PC-3 (cell line): ENCODE results near the gene ZNF236. TPM values are rescaled to one million over a fixed set of nuclear protein-coding genes. Genes with fewer than 3 reads are reported as not detected.
A peak's percentile ranks its signal among the peaks of the same experiment; 100 is the strongest.

Experiments used
- ATAC-seq: fragments of 200-7000 bp; cut with Tn5 transposase; 2 replicates; pipeline ENCODE4 v1.9.1; 2020; ENCODE audit warnings: mild to moderate bottlenecking, moderate library complexity
- BruUV-seq: library from RNA; stranded (reverse); fragments of 400-500 nt; replicated peaks from 2 replicates; lab custom pipeline; 2021; lab: Mats Ljungman, UMichigan
- CTCF ChIA-PET: fragments of 300-600 bp; sonication (Branson Sonifier 250); formaldehyde crosslinking; loops from one replicate; lab custom pipeline; 2022; ENCODE audit warnings: antibody characterized with exemption; lab: Charles Lee
- POLR2A ChIA-PET: fragments of 300-600 bp; sonication (Branson Sonifier 250); formaldehyde crosslinking; loops from one replicate; lab custom pipeline; 2022; ENCODE audit warnings: antibody characterized with exemption; ENCODE audit not compliant: unreplicated experiment; lab: Charles Lee
- DNase-seq: peaks from one replicate; pipeline ENCODE4 v3.0.0-alpha.2; 2015
- H2AFZ ChIP-seq: fragments of 300-600 bp; sonication (generic); 2 replicates; pipeline ENCODE4 v1.6.0; 2016; ENCODE audit warnings: antibody characterized with exemption, low read length
- H3F3A ChIP-seq: fragments of 300-600 bp; sonication (generic); one replicate; pipeline ENCODE4 v1.6.0; 2017; ENCODE audit warnings: antibody characterized with exemption, low read length, control low read depth, mild to moderate bottlenecking; ENCODE audit not compliant: unreplicated experiment
- H3K27ac ChIP-seq: fragments of 300-600 bp; sonication (generic); 2 replicates; pipeline ENCODE4 v1.5.1; 2016; ENCODE audit warnings: mild to moderate bottlenecking, low read length
- H3K27me3 ChIP-seq: fragments of 300-600 bp; sonication (generic); 2 replicates; pipeline ENCODE4 v1.6.1; 2016; ENCODE audit warnings: low read length, mixed read lengths
- H3K36me3 ChIP-seq: fragments of 300-600 bp; sonication (generic); 2 replicates; pipeline ENCODE4 v1.6.1; 2016; ENCODE audit warnings: low read depth, mixed run types, low read length, mixed read lengths
- H3K4me1 ChIP-seq: fragments of 300-600 bp; sonication (generic); 2 replicates; pipeline ENCODE4 v1.5.1; 2016; ENCODE audit warnings: low read length; ENCODE audit not compliant: insufficient read depth
- H3K4me2 ChIP-seq: fragments of 300-600 bp; sonication (generic); 2 replicates; pipeline ENCODE4 v1.6.0; 2016; ENCODE audit warnings: low read length
- H3K4me3 ChIP-seq: fragments of 300-600 bp; sonication (generic); 2 replicates; pipeline ENCODE4 v1.5.1; 2016; ENCODE audit warnings: mild to moderate bottlenecking, low read length, mixed read lengths
- H3K79me2 ChIP-seq: fragments of 300-600 bp; sonication (generic); 2 replicates; pipeline ENCODE4 v1.6.1; 2017; ENCODE audit warnings: low read length, mixed read lengths
- H3K9ac ChIP-seq: fragments of 300-600 bp; sonication (generic); 2 replicates; pipeline ENCODE4 v1.6.0; 2016; ENCODE audit warnings: mild to moderate bottlenecking, low read length
- H3K9me2 ChIP-seq: fragments of 300-600 bp; sonication (generic); replicated peaks from 2 replicates; pipeline ENCODE4 v1.6.1; 2016; ENCODE audit warnings: mixed run types, low read length, mixed read lengths
- H3K9me3 ChIP-seq: fragments of 300-600 bp; sonication (generic); 2 replicates; pipeline ENCODE4 v1.6.1; 2016; ENCODE audit warnings: low read length, mixed read lengths
- H4K20me1 ChIP-seq: fragments of 300-600 bp; sonication (generic); 2 replicates; pipeline ENCODE4 v1.6.1; 2016; ENCODE audit warnings: low read length, mixed read lengths
- EZH2 ChIP-seq: fragments of 300-600 bp; sonication (generic); IDR thresholded peaks from one replicate; pipeline ENCODE4 v1.6.1; 2017; ENCODE audit warnings: antibody characterized with exemption, mild to moderate bottlenecking, low read length; ENCODE audit not compliant: unreplicated experiment
- EZH2phosphoT487 ChIP-seq: fragments of 300-600 bp; sonication (generic); IDR thresholded peaks from 2 replicates; pipeline ENCODE4 v1.6.1; 2018; ENCODE audit warnings: mild to moderate bottlenecking, antibody characterized with exemption, low read length, borderline replicate concordance
- intact Hi-C: fragments of 100-400 bp; cut with micrococcal nuclease; formaldehyde crosslinking; loops from 2 replicates; pipeline ENCODE4 v1.9.0; 2023
- total RNA-seq: library from RNA; depleted of rRNA; stranded (reverse); fragments of >200 nt; gene quantifications from 2 replicates; pipeline ENCODE4 v1.2.3, GENCODE V29; 2014
- TF ChIP-seq, protein P1 (sequence below): fragments of 300-600 bp; sonication (generic); conservative IDR thresholded peaks from 2 replicates; pipeline ENCODE4 v1.5.1; 2017; ENCODE audit warnings: antibody characterized with exemption, low read depth, mild to moderate bottlenecking, low read length

Gene ZNF236
- total RNA-seq, 1 experiment from 2014 or later, result 7.7 TPM

DNA sequence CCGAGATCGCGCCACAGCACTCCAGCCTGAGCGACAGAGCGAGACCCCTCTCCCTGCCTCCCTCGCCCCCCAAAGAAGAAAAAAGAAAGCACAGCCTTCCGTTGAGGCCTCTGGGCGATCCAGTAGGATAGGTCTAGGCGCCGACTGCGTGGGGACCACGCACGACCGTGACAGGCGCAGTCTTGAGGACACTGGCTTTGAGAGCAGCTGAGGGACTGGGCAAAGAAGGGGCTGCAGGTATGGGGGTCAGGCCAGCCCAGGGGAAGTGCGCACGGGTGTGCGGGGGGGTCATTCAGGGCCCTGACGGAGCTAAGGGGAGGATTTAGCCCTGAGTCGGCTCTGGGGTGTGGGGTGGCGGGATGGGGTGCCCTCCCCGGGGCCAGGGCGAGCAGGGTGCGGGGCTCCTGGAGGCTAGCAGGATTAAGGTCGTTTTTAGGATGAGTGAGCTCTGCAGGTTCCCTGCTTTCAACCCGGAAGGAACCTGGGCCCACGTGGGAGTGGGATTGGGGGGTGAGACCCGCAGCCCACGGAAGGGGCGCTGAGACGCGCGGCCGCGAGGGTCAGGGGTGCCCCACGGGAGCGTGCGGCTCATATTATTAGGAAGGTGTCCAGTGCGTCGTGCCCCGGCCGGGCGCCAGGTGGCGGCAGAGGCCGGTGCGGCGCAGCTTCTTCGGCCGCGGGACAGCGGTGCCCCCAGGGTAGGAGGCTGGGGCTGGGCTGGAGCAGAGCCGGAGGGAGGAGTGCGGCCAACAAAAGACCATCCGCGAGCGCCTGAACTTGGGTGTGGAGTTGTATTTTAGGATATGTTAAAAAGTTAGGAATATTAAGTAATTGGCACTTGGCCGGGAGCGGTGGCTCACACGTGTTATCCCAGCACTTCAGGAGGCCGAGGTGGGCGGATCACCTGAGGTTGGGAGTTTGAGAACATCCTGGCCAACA, 20.5 kb upstream of the ZNF236 start:
- H3K9me3 ChIP-seq, result no peaks in the 10 kb centered on the region
- peak overlapping the region; percentile 86 for H2AFZ ChIP-seq
- H3K27me3 ChIP-seq, result no peaks in the 10 kb centered on the region
- no peak overlapping the region for H3K27ac ChIP-seq
- POLR2A ChIA-PET, result no interaction called here
- peak; percentile 70 for DNase-seq
- no TSS peak for BruUV-seq
- no peaks in the 10 kb centered on the region for H3K36me3 ChIP-seq
- no peaks in the 10 kb centered on the region for H3F3A ChIP-seq
- H4K20me1 ChIP-seq, result no peaks in the 10 kb centered on the region
- no peaks in the 10 kb centered on the region for H3K79me2 ChIP-seq
- peaks cover 4% of the 10 kb centered on the region; the same call in 1 of the 2 replicates for H3K4me1 ChIP-seq
- H3K4me3 ChIP-seq, result peak overlapping the region; percentile 73
- CTCF ChIA-PET, result interaction anchor here (0.6 to 0.8 kb wide), 3 partner anchors 20 to 181 kb away, joined by 3 to 4 read pairs (median 3); no protein-coding TSS in a partner anchor
- ATAC-seq, result peak; percentile 87
- intact Hi-C loops, result loop anchor here (1.0 to 5.0 kb wide), 6 partner anchors 19 to 255 kb away; no protein-coding TSS in a partner anchor
- H3K9me2 ChIP-seq, result no peaks in the 10 kb centered on the region
- H3K9ac ChIP-seq, result peak overlapping the region; percentile 31
- TF ChIP-seq EZH2phosphoT487 (no peak), EZH2 (no peak)
- TF ChIP-seq, protein P1, sequence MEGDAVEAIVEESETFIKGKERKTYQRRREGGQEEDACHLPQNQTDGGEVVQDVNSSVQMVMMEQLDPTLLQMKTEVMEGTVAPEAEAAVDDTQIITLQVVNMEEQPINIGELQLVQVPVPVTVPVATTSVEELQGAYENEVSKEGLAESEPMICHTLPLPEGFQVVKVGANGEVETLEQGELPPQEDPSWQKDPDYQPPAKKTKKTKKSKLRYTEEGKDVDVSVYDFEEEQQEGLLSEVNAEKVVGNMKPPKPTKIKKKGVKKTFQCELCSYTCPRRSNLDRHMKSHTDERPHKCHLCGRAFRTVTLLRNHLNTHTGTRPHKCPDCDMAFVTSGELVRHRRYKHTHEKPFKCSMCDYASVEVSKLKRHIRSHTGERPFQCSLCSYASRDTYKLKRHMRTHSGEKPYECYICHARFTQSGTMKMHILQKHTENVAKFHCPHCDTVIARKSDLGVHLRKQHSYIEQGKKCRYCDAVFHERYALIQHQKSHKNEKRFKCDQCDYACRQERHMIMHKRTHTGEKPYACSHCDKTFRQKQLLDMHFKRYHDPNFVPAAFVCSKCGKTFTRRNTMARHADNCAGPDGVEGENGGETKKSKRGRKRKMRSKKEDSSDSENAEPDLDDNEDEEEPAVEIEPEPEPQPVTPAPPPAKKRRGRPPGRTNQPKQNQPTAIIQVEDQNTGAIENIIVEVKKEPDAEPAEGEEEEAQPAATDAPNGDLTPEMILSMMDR, result peak; percentile 85
- H3K4me2 ChIP-seq, result peak overlapping the region; percentile 95

DNA sequence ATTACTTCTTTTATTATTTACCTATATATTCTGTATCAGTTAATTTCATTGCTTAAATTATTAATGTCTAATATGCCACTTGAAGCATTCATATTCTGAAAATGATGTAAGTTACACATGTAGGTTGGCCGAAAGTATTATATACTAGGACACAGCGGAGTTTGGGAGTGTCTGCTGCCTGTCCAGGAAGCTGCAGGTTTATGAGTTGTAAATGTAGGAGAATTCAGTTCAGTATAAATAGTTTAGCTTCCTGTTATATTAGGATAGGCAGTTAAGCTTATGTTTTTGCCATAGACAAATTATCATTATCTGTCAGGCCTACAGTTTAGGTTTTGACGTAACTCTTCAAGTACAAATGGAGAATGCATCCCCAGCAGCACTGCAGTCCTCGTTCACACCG, 18.9 kb upstream of the ZNF236 start:
- ChIA-PET POLR2A (no interaction called here), CTCF (interaction anchor here (0.6 to 1.7 kb wide), 4 partner anchors 18 to 399 kb away, joined by 3 to 6 read pairs (median 4); no protein-coding TSS in a partner anchor)
- Histone ChIP-seq H3K9me2 (no peaks in the 10 kb centered on the region), H3K9me3 (no peaks in the 10 kb centered on the region), H3F3A (no peaks in the 10 kb centered on the region), H4K20me1 (no peaks in the 10 kb centered on the region), H2AFZ (peak overlapping the region; percentile 71), H3K36me3 (no peaks in the 10 kb centered on the region), H3K4me2 (peak overlapping the region; percentile 82), H3K9ac (no peak overlapping the region), H3K27me3 (no peaks in the 10 kb centered on the region), H3K4me1 (peaks cover 4% of the 10 kb centered on the region; the same call in 1 of the 2 replicates), H3K27ac (no peak overlapping the region), H3K79me2 (no peaks in the 10 kb centered on the region), H3K4me3 (peak overlapping the region; percentile 55)
- BruUV-seq, result no TSS peak
- ATAC-seq, result peak; percentile 35
- DNase-seq, result no peak
- no peak for TF ChIP-seq EZH2phosphoT487
- TF ChIP-seq, protein P1, result no peak
- TF ChIP-seq EZH2, result no peak
- intact Hi-C loops, result loop anchor here (2.0 to 5.0 kb wide), 4 partner anchors 17 to 254 kb away; no protein-coding TSS in a partner anchor
